Testis (tissue), 3 donors: ENCODE results near the gene AKNA. TPM values are rescaled to one million over a fixed set of nuclear protein-coding genes. Genes with fewer than 3 reads are reported as not detected.

Experiments used
- DNase-seq: peaks from one replicate; pipeline ENCODE4 v3.0.0-alpha.2; 2019
- H3K27ac ChIP-seq, 2 donors: fragments of 200-600 bp; sonication (generic); one replicate each; pipeline ENCODE4 v1.5.1; 2019
- H3K27me3 ChIP-seq: fragments of 200-600 bp; sonication (generic); one replicate; pipeline ENCODE4 v1.5.1; 2019
- H3K36me3 ChIP-seq: fragments of 200-600 bp; sonication (generic); one replicate; pipeline ENCODE4 v1.5.1; 2017; ENCODE audit warnings: low read depth; ENCODE audit errors: missing control alignments
- H3K4me1 ChIP-seq: fragments of 200-600 bp; sonication (generic); one replicate; pipeline ENCODE4 v1.5.1; 2019
- H3K4me3 ChIP-seq, 2 donors: fragments of 200-600 bp; sonication (generic); one replicate each; pipeline ENCODE4 v1.5.1; 2017 to 2019
- H3K9me3 ChIP-seq: fragments of 200-600 bp; sonication (generic); one replicate; pipeline ENCODE4 v1.5.1; 2017
- CTCF ChIP-seq, 3 experiments: fragments of 450-650 bp in 2 of 3; fragments of 200-600 bp in 1 of 3; sonication (generic) in 1 of 3; IDR thresholded peaks; one replicate each; pipeline ENCODE4 v1.5.1; 2016 to 2019; ENCODE audit warnings: antibody characterized with exemption in 3 of 3, mild to moderate bottlenecking in 2 of 3, moderate library complexity in 1 of 3
- POLR2A ChIP-seq: fragments of 450-650 bp; IDR thresholded peaks from one replicate; pipeline ENCODE4 v1.6.1; 2017; ENCODE audit warnings: antibody characterized with exemption, mild to moderate bottlenecking, moderate library complexity
- WGBS, 2 donors: methylation state at CpG; one replicate each; pipeline ENCODE4 v1.1.5; 2018; 5-methylcytosine and 5-hydroxymethylcytosine counted together
- intact Hi-C: fragments of 100-400 bp; cut with DNase I; formaldehyde crosslinking; loops from one replicate; pipeline ENCODE4 v1.15.1; 2023; ENCODE audit warnings: low total_unique reads
- polyA plus RNA-seq: library from polyadenylated mRNA; stranded (reverse); fragments of 350-450 nt; fragmentation: Illumina TruSeq; extraction: RNeasy Lipid Tissue Mini Kit (QIAGEN cat#74804); gene quantifications from one replicate; pipeline ENCODE4 v1.2.3, GENCODE V29; 2014; ENCODE audit warnings: low read depth, low replicate concordance; ENCODE audit not compliant: insufficient read depth
- total RNA-seq, 2 donors: library from RNA; depleted of rRNA; stranded (reverse); fragments of >200 nt; gene quantifications; one replicate each; pipeline ENCODE4 v1.2.3, GENCODE V29; 2016

The AKNA gene
- total and polyA plus RNA-seq, 3 donors from 2014 or later, result 20.6 to 31.5 (median 21.2) TPM

- Histone ChIP-seq H3K4me3 (no peak overlapping the region), H3K36me3 (no peaks in the 10 kb centered on the region), H3K9me3 (no peaks in the 10 kb centered on the region), H3K27me3 (no peaks in the 10 kb centered on the region), H3K4me1 (peaks cover 8% of the 10 kb centered on the region), H3K27ac (no peak overlapping the region)
- intact Hi-C loops, result no loop called here
- 71 to 79% methylated on average over 5 of the region's 5 CpGs for WGBS, 2 donors
- TF ChIP-seq CTCF (IDR thresholded peaks at IDR 0.05) (no peak), POLR2A (no peak)
- DNase-seq, result peak; percentile 3
Measured at GRCh38 chr9:114303571-114303970, 84.2 kb downstream of the AKNA start.

- peak; percentile 9 for DNase-seq
- 65 to 87% methylated on average over 6 of the region's 6 CpGs for WGBS, 2 donors
- peaks cover 8% of the 10 kb centered on the region for H3K4me1 ChIP-seq
- H3K36me3 ChIP-seq, result no peaks in the 10 kb centered on the region
- H3K27me3 ChIP-seq, result no peaks in the 10 kb centered on the region
- TF ChIP-seq POLR2A (no peak), CTCF (IDR thresholded peaks at IDR 0.05) (no peak)
- no peak overlapping the region for H3K27ac ChIP-seq
- intact Hi-C loops, result no loop called here
- no peaks in the 10 kb centered on the region for H3K9me3 ChIP-seq
- no peak overlapping the region for H3K4me3 ChIP-seq
Measured at GRCh38 chr9:114302727-114303126, 85.1 kb downstream of the AKNA start.

- intact Hi-C loops, result no loop called here
- WGBS, 2 donors, result 87 to 88% methylated on average over 15 of the region's 15 CpGs
- H3K4me3 ChIP-seq, result no peak overlapping the region
- H3K36me3 ChIP-seq, result no peaks in the 10 kb centered on the region
- peaks cover 8% of the 10 kb centered on the region for H3K4me1 ChIP-seq
- no peaks in the 10 kb centered on the region for H3K27me3 ChIP-seq
- no peaks in the 10 kb centered on the region for H3K9me3 ChIP-seq
- TF ChIP-seq CTCF (IDR thresholded peaks at IDR 0.05) (no peak), POLR2A (no peak)
- H3K27ac ChIP-seq, result no peak overlapping the region
- peak; percentile 8 for DNase-seq
Measured at GRCh38 chr9:114301798-114302565, 85.8 kb downstream of the AKNA start.

- H3K27me3 ChIP-seq, result no peaks in the 10 kb centered on the region
- peak; percentile 2 for DNase-seq
Measured at GRCh38 chr9:114300846-114301797, 86.7 kb downstream of the AKNA start.

More at GRCh38 chr9:114300846-114301797, 86.7 kb downstream of the AKNA start:
- H3K36me3 ChIP-seq, result no peaks in the 10 kb centered on the region
- H3K4me3 ChIP-seq, result no peak overlapping the region
- TF ChIP-seq POLR2A (no peak), CTCF (IDR thresholded peaks at IDR 0.05) (no peak)
- WGBS, 2 donors, result 96% methylated on average over 17 to 25 of the region's 31 CpGs
- intact Hi-C loops, result no loop called here
- H3K27ac ChIP-seq, result no peak overlapping the region
- H3K4me1 ChIP-seq, result peaks cover 8% of the 10 kb centered on the region
- no peaks in the 10 kb centered on the region for H3K9me3 ChIP-seq
